Suprapubic skin (tissue), 4 donors: Measurements from ENCODE around the gene TENM3. TPM values are rescaled to one million over a fixed set of nuclear protein-coding genes. Genes with fewer than 3 reads are reported as not detected.
A peak's percentile ranks its signal among the peaks of the same experiment; 100 is the strongest.

ENCODE experiments used
- DNase-seq, 2 donors: peaks; one replicate each; pipeline ENCODE4 v3.0.0-alpha.2; 2019; ENCODE audit warnings: low spot score in 2 of 2
- H3K27ac ChIP-seq: fragments of 200-600 bp; sonication (generic); one replicate; pipeline ENCODE4 v1.5.1; 2019
- H3K27me3 ChIP-seq: fragments of 200-600 bp; sonication (generic); one replicate; pipeline ENCODE4 v1.5.1; 2019
- H3K36me3 ChIP-seq: fragments of 200-600 bp; sonication (generic); one replicate; pipeline ENCODE4 v1.5.1; 2019
- H3K4me1 ChIP-seq: fragments of 200-600 bp; sonication (generic); one replicate; pipeline ENCODE4 v1.5.1; 2019
- H3K4me3 ChIP-seq: fragments of 200-600 bp; sonication (generic); one replicate; pipeline ENCODE4 v1.5.1; 2019; ENCODE audit warnings: mild to moderate bottlenecking
- H3K9me3 ChIP-seq: fragments of 200-600 bp; sonication (generic); one replicate; pipeline ENCODE4 v1.5.1; 2019
- EP300 ChIP-seq: sonication (generic); formaldehyde crosslinking; IDR thresholded peaks from one replicate; pipeline ENCODE4 v1.6.1; 2017; ENCODE audit warnings: antibody characterized with exemption
- POLR2A ChIP-seq, 2 donors: fragments of 450-650 bp; IDR thresholded peaks; one replicate each; pipeline ENCODE4 v1.6.1; 2017; ENCODE audit warnings: antibody characterized with exemption in 2 of 2, mild to moderate bottlenecking in 2 of 2, moderate library complexity in 2 of 2
- POLR2AphosphoS5 ChIP-seq, 3 donors: sonication (generic); formaldehyde crosslinking; IDR thresholded peaks; one replicate each; pipeline ENCODE4 v1.6.1; 2017; ENCODE audit warnings: antibody characterized with exemption in 3 of 3
- WGBS: methylation state at CpG from one replicate; pipeline ENCODE4 v1.1.5; 2018; 5-methylcytosine and 5-hydroxymethylcytosine counted together
- total RNA-seq, 4 donors: library from RNA; depleted of rRNA; stranded (reverse); fragments of >200 nt; gene quantifications; one replicate each; pipeline ENCODE4 v1.1.0, GENCODE V29; 2016
- TF ChIP-seq, protein P1 (sequence below), 2 donors: fragments of 200-600 bp in 1 of 2; fragments of 450-650 bp in 1 of 2; sonication (generic) in 1 of 2; IDR thresholded peaks; one replicate each; pipeline ENCODE4 v1.5.1; 2016 to 2019; ENCODE audit warnings: antibody characterized with exemption in 2 of 2, mild to moderate bottlenecking in 1 of 2, moderate library complexity in 1 of 2

The TENM3 gene
- total RNA-seq, 4 donors from 2014 or later = 0.81 to 2.9 (median 1.8) TPM

DNA sequence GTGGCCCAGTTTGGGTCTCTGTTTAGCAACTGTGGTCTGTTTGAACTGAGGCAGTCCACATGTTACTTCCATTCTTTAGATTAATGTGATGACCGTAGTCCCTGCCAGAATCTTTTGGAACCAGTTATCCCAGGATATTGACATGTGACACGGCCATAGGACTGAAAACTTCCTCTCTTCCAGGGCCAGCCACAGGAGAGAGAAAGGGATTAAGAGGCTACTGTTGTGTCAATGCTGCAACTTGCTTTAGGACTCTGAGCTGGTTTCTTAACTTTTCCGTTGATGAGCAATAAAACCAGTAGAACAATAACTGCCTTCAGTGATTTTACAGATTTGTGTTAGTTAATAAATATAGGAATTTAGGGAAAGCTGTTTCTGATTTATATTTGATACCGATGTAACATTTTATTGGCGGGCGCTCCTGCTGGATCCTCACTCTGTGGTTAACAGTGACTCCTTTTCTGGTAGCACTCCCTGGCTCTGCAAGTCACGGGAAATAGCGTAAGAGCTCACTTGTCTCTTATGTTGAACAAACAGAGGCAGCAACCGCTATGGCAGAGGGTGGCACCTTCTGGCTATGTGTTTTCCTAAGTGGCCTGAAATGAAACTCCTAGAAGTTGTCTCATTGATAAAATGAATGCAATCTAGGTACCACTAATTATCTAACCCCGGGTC lies 2.5 kb downstream of the TENM3 start:
- Histone ChIP-seq H3K27me3 (no peaks in the 10 kb centered on the region), H3K27ac (no peak overlapping the region), H3K4me1 (peaks cover 11% of the 10 kb centered on the region), H3K36me3 (no peaks in the 10 kb centered on the region), H3K9me3 (no peaks in the 10 kb centered on the region), H3K4me3 (no peak overlapping the region)
- TF ChIP-seq POLR2A (IDR thresholded peaks at IDR 0.05) = no peak
- no peak for TF ChIP-seq POLR2AphosphoS5 (IDR thresholded peaks at IDR 0.05)
- TF ChIP-seq, protein P1, sequence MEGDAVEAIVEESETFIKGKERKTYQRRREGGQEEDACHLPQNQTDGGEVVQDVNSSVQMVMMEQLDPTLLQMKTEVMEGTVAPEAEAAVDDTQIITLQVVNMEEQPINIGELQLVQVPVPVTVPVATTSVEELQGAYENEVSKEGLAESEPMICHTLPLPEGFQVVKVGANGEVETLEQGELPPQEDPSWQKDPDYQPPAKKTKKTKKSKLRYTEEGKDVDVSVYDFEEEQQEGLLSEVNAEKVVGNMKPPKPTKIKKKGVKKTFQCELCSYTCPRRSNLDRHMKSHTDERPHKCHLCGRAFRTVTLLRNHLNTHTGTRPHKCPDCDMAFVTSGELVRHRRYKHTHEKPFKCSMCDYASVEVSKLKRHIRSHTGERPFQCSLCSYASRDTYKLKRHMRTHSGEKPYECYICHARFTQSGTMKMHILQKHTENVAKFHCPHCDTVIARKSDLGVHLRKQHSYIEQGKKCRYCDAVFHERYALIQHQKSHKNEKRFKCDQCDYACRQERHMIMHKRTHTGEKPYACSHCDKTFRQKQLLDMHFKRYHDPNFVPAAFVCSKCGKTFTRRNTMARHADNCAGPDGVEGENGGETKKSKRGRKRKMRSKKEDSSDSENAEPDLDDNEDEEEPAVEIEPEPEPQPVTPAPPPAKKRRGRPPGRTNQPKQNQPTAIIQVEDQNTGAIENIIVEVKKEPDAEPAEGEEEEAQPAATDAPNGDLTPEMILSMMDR (IDR thresholded peaks at IDR 0.05) = no peak
- no peak for TF ChIP-seq EP300
- DNase-seq = no peak
- 55% methylated on average over 10 of the region's 10 CpGs for whole genome bisulfite sequencing

DNA sequence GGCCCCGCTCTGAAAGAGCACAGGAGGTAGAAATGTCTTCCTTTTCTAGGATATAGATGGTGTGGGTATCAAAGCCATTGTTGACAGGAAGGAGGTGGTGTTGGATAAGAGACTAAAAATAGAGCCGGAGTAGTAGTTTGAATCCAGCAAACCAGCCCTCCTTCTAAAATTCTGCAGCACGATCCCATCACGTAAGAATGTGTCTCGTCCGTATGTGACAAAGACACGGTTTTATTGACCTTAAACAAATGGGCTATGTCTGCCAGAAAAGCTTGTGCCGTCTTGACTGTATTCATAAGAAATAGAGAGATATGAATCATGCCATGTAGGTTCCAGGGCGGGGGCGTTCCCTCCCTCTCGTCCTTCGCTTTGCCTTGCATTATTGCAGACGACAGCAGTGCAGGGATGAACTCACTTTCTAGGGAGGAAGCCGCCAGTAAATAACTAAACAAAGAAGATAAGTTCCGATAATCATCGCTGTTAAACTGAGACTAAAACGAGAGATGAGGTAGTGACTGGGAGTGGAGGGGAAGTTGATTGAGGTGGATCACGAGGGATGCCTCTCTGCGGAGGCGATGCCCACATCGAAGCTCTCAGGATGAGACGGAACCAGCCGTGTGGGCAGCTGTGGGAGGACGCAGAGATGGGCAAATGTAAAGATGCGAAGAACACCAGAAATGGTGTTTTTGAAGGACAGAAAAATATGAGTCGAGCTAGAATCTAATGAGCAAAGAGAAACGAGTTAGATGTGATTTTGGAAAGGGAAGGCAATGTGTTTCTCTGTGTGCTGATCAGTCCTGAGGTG lies 3.4 kb downstream of the TENM3 start:
- Histone ChIP-seq H3K4me1 (peaks cover 11% of the 10 kb centered on the region), H3K27me3 (no peaks in the 10 kb centered on the region), H3K36me3 (no peaks in the 10 kb centered on the region), H3K9me3 (no peaks in the 10 kb centered on the region), H3K4me3 (peak overlapping the region; percentile 3), H3K27ac (no peak overlapping the region)
- no peak for DNase-seq
- no peak for TF ChIP-seq EP300
- TF ChIP-seq, protein P1 (IDR thresholded peaks at IDR 0.05) = no peak
- WGBS = 46% methylated on average over 27 of the region's 27 CpGs

DNA sequence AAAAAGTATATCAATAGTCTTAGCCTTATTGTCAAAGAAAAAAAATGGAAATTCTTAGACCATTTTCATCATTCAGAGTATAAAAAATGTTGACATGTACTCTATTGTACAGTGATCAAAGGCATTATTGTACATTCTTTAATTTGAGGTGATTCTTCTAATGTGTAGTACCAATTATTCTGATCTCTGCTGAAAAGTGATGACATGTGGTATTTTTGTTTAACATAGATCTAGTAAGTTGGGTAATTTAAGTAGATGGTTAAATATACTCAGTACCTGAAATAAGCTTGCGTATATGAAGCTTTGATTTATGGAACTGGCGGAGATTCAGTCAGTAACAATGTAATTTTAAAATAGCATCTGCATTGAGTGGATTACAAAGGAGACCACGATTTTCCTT lies 5.1 kb downstream of the TENM3 start:
- no peaks in the 10 kb centered on the region for H3K9me3 ChIP-seq
- TF ChIP-seq, protein P1 (IDR thresholded peaks at IDR 0.05) = no peak
- TF ChIP-seq EP300 = no peak
- TF ChIP-seq POLR2A (IDR thresholded peaks at IDR 0.05) = no peak
- TF ChIP-seq POLR2AphosphoS5 (IDR thresholded peaks at IDR 0.05) = no peak
- no peak overlapping the region for H3K4me3 ChIP-seq
- no peaks in the 10 kb centered on the region for H3K36me3 ChIP-seq
- H3K27me3 ChIP-seq = no peaks in the 10 kb centered on the region
- no peak overlapping the region for H3K27ac ChIP-seq
- peaks cover 11% of the 10 kb centered on the region for H3K4me1 ChIP-seq
- WGBS = 75% methylated on average over 3 of the region's 3 CpGs
- no peak for DNase-seq

DNA sequence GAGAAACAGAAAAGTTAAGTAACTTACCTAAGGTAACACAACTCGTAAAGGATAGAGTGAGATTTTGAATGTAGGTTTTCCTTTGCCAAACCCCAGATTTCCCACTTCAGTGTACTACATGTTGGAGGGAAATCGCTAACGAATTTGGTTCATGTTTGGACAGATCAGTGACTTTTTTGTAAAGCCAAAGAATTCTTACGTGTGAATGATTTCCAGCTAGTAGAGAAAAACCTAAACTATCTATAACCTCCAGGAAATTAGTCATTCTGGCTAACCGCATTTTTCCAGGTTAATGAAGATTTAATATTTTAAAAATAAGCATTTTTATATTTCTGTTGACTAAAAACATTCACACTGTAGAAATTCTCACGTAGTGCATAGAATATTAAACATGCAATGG lies 7.2 kb downstream of the TENM3 start:
- no peaks in the 10 kb centered on the region for H3K36me3 ChIP-seq
- DNase-seq = no peak
- no peak overlapping the region for H3K4me3 ChIP-seq
- TF ChIP-seq POLR2AphosphoS5 (IDR thresholded peaks at IDR 0.05) (no peak), EP300 (no peak), POLR2A (IDR thresholded peaks at IDR 0.05) (no peak)
- TF ChIP-seq, protein P1 (IDR thresholded peaks at IDR 0.05) = no peak
- H3K27ac ChIP-seq = no peak overlapping the region
- no peaks in the 10 kb centered on the region for H3K9me3 ChIP-seq
- H3K27me3 ChIP-seq = no peaks in the 10 kb centered on the region
- WGBS = 59% methylated on average over 6 of the region's 6 CpGs
- peaks cover 11% of the 10 kb centered on the region for H3K4me1 ChIP-seq

DNA sequence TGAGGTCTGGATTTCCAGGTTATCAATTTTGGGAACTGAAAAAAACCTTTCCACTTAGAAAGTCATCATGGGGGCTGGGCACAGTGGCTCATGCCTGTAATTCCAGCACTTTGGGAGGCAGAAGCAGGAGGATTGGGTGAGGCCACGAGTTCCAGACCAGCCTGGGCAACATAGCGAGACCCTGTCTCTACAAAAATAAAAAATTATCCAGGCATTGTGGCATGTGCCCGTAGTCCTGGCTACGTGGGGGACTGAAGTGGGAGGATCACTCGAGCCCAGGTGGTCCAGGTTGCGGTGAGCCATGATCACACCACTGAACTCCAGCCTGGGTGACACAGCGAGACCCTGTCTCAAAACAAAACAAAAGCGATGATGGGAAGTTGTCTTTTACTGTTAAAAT lies 7.9 kb downstream of the TENM3 start:
- Histone ChIP-seq H3K4me1 (peaks cover 7% of the 10 kb centered on the region), H3K27me3 (no peaks in the 10 kb centered on the region), H3K4me3 (no peak overlapping the region), H3K27ac (no peak overlapping the region), H3K9me3 (no peaks in the 10 kb centered on the region), H3K36me3 (no peaks in the 10 kb centered on the region)
- DNase-seq = no peak
- no peak for TF ChIP-seq EP300
- no peak for TF ChIP-seq POLR2AphosphoS5 (IDR thresholded peaks at IDR 0.05)
- TF ChIP-seq, protein P1 (IDR thresholded peaks at IDR 0.05) = no peak
- TF ChIP-seq POLR2A (IDR thresholded peaks at IDR 0.05) = no peak
- 96% methylated on average over 8 of the region's 8 CpGs for WGBS
